GM23338 (cell line): ENCODE data around the gene DLK1.

Experiments used
- CREB1 ChIP-seq: fragments of 250-450 bp; sonication (Bioruptor Pico); IDR thresholded peaks from 2 replicates; pipeline ENCODE4 v1.5.0; 2020; ENCODE audit warnings: low read depth, mild to moderate bottlenecking, moderate library complexity
- ETS1 ChIP-seq: IDR thresholded peaks from 2 replicates; pipeline ENCODE4 v1.6.1; 2016; ENCODE audit warnings: antibody characterized with exemption
- EZH2 ChIP-seq: fragments of 200-600 bp; sonication (generic); IDR thresholded peaks from one replicate; pipeline ENCODE4 v1.8.0; 2017; ENCODE audit warnings: antibody characterized with exemption, mild to moderate bottlenecking, low read depth; ENCODE audit not compliant: unreplicated experiment
- JUNB ChIP-seq: IDR thresholded peaks from one replicate; pipeline ENCODE4 v1.6.1; 2016; ENCODE audit warnings: antibody characterized with exemption; ENCODE audit not compliant: unreplicated experiment
- POLR2AphosphoS5 ChIP-seq: IDR thresholded peaks from 2 replicates; pipeline ENCODE4 v1.6.1; 2016; ENCODE audit warnings: antibody characterized with exemption, low read depth
- ZNF114 ChIP-seq: fragments of 250-450 bp; sonication (Bioruptor Pico); IDR thresholded peaks from 2 replicates; pipeline ENCODE4 v1.5.0; 2020; ENCODE audit warnings: mild to moderate bottlenecking, moderate library complexity
- TF ChIP-seq, protein P1 (sequence below), 2 experiments: fragments of 200-600 bp in 1 of 2; sonication (generic) in 1 of 2; conservative IDR thresholded peaks; 2 replicates each; pipeline versions ENCODE4 v1.5.1 to v1.6.1; 2016 to 2017; ENCODE audit warnings: antibody characterized with exemption in 2 of 2, low read depth in 2 of 2, mild to moderate bottlenecking in 2 of 2, moderate library complexity in 1 of 2
- TF ChIP-seq, protein P2 (sequence below): IDR thresholded peaks from one replicate; pipeline ENCODE4 v1.6.1; 2018; ENCODE audit warnings: antibody characterized with exemption; ENCODE audit not compliant: unreplicated experiment

- TF ChIP-seq, protein P1, sequence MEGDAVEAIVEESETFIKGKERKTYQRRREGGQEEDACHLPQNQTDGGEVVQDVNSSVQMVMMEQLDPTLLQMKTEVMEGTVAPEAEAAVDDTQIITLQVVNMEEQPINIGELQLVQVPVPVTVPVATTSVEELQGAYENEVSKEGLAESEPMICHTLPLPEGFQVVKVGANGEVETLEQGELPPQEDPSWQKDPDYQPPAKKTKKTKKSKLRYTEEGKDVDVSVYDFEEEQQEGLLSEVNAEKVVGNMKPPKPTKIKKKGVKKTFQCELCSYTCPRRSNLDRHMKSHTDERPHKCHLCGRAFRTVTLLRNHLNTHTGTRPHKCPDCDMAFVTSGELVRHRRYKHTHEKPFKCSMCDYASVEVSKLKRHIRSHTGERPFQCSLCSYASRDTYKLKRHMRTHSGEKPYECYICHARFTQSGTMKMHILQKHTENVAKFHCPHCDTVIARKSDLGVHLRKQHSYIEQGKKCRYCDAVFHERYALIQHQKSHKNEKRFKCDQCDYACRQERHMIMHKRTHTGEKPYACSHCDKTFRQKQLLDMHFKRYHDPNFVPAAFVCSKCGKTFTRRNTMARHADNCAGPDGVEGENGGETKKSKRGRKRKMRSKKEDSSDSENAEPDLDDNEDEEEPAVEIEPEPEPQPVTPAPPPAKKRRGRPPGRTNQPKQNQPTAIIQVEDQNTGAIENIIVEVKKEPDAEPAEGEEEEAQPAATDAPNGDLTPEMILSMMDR (conservative IDR thresholded peaks at IDR 0.05; ENCODE audit: low read depth in 2 of 2), result no peak
- TF ChIP-seq POLR2AphosphoS5, result no peak
- TF ChIP-seq EZH2, result no peak
- TF ChIP-seq, protein P2, sequence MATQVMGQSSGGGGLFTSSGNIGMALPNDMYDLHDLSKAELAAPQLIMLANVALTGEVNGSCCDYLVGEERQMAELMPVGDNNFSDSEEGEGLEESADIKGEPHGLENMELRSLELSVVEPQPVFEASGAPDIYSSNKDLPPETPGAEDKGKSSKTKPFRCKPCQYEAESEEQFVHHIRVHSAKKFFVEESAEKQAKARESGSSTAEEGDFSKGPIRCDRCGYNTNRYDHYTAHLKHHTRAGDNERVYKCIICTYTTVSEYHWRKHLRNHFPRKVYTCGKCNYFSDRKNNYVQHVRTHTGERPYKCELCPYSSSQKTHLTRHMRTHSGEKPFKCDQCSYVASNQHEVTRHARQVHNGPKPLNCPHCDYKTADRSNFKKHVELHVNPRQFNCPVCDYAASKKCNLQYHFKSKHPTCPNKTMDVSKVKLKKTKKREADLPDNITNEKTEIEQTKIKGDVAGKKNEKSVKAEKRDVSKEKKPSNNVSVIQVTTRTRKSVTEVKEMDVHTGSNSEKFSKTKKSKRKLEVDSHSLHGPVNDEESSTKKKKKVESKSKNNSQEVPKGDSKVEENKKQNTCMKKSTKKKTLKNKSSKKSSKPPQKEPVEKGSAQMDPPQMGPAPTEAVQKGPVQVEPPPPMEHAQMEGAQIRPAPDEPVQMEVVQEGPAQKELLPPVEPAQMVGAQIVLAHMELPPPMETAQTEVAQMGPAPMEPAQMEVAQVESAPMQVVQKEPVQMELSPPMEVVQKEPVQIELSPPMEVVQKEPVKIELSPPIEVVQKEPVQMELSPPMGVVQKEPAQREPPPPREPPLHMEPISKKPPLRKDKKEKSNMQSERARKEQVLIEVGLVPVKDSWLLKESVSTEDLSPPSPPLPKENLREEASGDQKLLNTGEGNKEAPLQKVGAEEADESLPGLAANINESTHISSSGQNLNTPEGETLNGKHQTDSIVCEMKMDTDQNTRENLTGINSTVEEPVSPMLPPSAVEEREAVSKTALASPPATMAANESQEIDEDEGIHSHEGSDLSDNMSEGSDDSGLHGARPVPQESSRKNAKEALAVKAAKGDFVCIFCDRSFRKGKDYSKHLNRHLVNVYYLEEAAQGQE, result no peak
- TF ChIP-seq CREB1, result no peak
- TF ChIP-seq ZNF114, result no peak
- TF ChIP-seq JUNB, result no peak
- no peak for TF ChIP-seq ETS1
These were observed 55.3 kb downstream of the DLK1 start for GRCh38 chr14:100781952-100782351.
